Left colon (tissue), 2 donors: ENCODE measurements around the gene POLA1. TPM values are rescaled to one million over a fixed set of nuclear protein-coding genes. Genes with fewer than 3 reads are reported as not detected.
A peak's percentile ranks its signal among the peaks of the same experiment; 100 is the strongest.
"Not testable (repeated sequence)": the region's sequence is repeated elsewhere in the genome, so short reads cannot be mapped to it uniquely, and the experiment has no call there.

Experiments used
- ATAC-seq: fragments of 200-7000 bp; cut with Tn5 transposase; one replicate; pipeline ENCODE4 v1.9.1; 2020; ENCODE audit warnings: mild to moderate bottlenecking, moderate library complexity
- DNase-seq, 2 donors: peaks; one replicate each; pipeline ENCODE4 v3.0.0-alpha.2; 2020
- intact Hi-C, 2 donors: fragments of 100-400 bp; cut with DNase I in 1 of 2; cut with micrococcal nuclease in 1 of 2; formaldehyde crosslinking; loops; one replicate each; pipeline versions ENCODE4 v1.11.2 to v1.14.0; 2022; cut with DNase I, micrococcal nuclease
- long read RNA-seq: library from polyadenylated mRNA; unstranded; transcript quantifications from one replicate; pipeline ENCODE4 v2.0.0, GENCODE V29; 2021
- total RNA-seq, 2 donors: library from RNA; stranded (reverse); fragmentation: NEBNext Ultra II Directional; extraction: Animal tissue kit (Norgen Biotek cat#: 25700); gene quantifications; one replicate each; pipeline ENCODE4 v1.2.1, GENCODE V29; 2021
- donor health status: DM: no; HTN: no; CAD: no.
- donor health status: DM: yes; HTN: yes; CAD: no.

Gene POLA1
- 1 to 10 TPM; 6.4 to 7.9 TPM for total RNA-seq
- long read RNA-seq, full-length matches to known transcripts: 1 of 2 reads
- long read RNA-seq, partial matches to known transcripts: 1 of 2 reads
- long read RNA-seq, other reads (novel, unspliced or antisense): 0 of 2 reads

GRCh38 chrX:24693453-24694202, at the start of gene POLA1:
Gene POLA1 (plus strand): TSS chrX:24693918. CDS start chrX:24693962, 44 bp downstream.
- DNase-seq: peak; percentile 88 to 92
- ATAC-seq: peak; percentile 98
- intact Hi-C loops: no loop called here

- intact Hi-C loops: no loop called here
- DNase-seq (no peak), ATAC-seq (no peak)
Observed at GRCh38 chrX:24646006-24646405, 47.7 kb upstream of the POLA1 start.

DNA sequence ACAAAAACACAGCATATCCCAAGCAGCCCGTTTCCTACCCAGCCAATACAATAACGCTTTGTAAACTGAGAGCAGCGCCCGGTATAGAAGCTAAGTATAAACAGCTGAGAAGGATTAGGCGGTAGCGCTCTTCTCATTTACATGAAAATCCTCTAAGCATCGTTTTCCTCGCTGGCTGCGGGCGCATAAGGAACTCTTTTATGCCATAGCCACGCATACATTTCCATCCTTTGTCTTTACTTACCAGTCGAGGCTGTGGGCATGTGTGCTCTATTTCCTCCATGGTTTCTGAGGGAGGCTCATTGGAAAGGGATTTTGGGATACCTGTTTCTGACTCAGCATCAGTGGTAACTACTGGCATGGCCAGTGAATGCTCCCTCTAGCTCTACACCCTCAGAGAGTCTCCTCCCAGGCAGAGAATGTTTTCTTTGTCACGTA, 47.0 kb upstream of the POLA1 start:
- DNase-seq (no peak), ATAC-seq (no peak)
- intact Hi-C loops: no loop called here

DNA sequence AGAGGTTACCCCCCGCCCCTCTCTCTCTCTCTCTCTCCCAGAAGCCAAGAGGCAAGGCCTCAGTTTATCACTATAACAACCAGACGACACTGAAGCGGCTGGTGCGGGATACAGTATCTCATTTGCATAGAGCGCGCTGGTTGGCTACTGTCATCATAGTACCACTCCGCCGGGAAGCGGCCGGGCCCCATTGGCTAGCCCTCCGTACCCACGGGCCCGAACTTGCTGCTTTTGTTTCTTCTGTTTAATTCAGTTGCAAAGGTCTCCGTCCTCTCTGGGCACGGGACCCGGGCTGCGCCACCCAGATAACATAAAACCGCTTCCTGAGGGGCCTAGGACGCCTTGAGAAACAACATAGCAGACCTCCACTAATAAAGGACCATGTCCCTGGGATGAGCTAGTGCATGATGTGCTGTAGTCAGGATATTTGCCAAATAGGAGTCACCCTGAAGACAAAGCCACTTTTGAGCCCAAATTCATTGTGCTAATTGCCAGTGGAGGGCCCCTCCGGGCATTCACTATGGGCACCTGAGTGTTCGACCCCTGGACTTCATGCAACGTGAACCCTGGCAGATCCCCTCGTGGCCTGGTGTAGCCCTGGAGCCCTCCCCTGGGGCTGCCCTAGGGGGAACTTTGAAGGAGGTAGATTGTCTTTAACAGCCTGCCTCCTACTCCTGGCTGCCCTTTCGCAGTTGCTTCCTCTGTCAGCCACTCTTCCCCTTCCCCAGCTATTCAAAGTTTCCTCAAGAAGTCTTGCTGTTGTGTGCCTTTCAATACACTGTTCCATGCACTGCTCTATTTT, 46.3 kb upstream of the POLA1 start, which contains the start of gene PCYT1B:
Gene PCYT1B, minus strand, starts transcription at position 91 of the 802 bp plus-strand sequence. CDS start 242 bp downstream, outside the sequence.
- peak; percentile 79 for ATAC-seq
- intact Hi-C loops: no loop called here

DNA sequence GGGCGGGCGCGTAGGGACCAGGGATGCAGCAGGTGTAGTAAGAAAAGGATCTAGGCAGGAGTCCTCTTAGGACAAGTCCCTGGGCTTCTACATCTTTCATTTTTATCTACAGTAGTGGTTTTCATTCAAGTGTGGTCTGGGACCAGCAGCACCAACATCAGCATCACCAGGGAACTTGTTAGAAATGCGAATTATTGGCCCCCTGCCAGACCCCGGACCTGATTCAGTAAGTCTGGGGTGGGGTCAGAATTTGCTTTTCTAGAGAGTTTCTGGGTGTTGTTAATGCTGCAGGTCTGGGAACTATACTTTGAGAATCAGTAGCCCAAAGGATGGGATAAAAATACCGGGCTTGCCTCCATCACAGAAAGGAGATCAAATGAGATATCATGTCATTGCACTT, 45.2 kb upstream of the POLA1 start:
- no peak for ATAC-seq
- DNase-seq: no peak
- intact Hi-C loops: no loop called here

More for the DNA sequence above, 46.3 kb upstream of the POLA1 start, which contains the start of gene PCYT1B:
- peak; percentile 29 to 52 for DNase-seq

- ATAC-seq: no peak
- intact Hi-C loops: no loop called here
Observed at GRCh38 chrX:24651783-24652182, 41.9 kb upstream of the POLA1 start.

GRCh38 chrX:24655679-24656078, 38.0 kb upstream of the POLA1 start:
- DNase-seq, ATAC-seq, intact Hi-C loops: not testable (repeated sequence)

More at GRCh38 chrX:24651783-24652182, 41.9 kb upstream of the POLA1 start:
- DNase-seq: no peak

- DNase-seq (no peak), ATAC-seq (no peak)
- intact Hi-C loops: no loop called here
Observed at GRCh38 chrX:24657671-24658386, 35.9 kb upstream of the POLA1 start.

GRCh38 chrX:24658421-24658820, 35.3 kb upstream of the POLA1 start:
- DNase-seq (no peak), ATAC-seq (no peak)
- intact Hi-C loops: no loop called here

DNA sequence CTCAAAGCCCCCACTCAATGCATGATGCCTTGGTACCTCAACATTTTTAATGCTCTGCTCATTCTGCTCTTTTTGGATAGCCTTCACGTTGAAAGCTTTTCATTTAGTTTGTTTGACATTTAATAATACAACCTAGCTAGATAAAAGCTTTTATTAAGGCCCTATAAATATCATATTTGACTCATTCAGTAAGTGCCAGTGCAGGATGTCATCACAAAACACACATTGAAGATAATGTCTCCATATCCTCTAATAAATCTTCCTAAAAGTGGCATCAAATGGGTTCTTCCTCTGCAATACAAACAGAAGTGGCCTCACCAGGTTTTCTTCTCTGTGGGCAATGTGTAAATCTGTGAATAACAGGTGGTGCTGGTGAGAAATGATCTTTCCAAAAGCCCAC, 34.6 kb upstream of the POLA1 start:
- ATAC-seq (no peak), DNase-seq (no peak)
- intact Hi-C loops: no loop called here

DNA sequence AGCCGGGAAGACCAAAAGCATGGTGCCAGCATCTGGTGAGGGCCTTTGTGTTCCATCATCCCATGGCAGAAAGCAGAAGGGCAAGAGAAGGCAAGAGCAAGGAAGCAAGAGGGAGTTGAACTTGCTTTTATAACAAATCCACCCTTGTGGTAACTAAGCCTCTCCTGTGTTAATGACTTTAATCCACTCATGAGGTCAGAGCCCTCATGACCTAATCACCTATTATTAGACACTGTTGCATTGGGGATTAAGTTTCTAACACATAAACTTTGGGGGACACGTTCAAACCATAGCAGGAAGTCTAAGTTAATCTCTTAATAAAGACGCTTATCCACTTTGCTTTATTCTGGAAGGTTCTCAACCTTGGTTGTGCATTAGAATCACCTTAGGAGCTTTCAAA, 34.1 kb upstream of the POLA1 start:
- ATAC-seq (no peak), DNase-seq (no peak)
- intact Hi-C loops: no loop called here

DNA sequence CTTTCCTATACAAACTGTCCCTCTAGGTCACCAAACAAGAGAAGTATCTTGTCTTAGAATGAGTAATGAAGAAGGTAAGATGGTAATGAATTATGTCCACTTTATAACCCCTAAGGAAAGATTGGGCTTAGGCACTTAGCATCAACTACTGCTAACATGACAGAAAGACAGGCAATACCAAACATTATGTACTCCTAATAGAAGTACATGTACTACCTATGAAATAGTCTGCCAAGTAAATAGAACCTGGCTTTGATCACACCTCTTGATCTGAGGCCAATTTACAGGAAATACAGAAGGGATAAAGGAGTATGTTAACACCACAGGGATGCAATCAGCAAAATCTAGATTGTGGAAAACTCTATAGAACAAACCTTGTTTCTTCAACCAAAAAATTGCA, 32.4 kb upstream of the POLA1 start:
- DNase-seq: no peak
- no peak for ATAC-seq
- intact Hi-C loops: no loop called here

GRCh38 chrX:24662352-24662751, 31.4 kb upstream of the POLA1 start:
- no peak for ATAC-seq
- intact Hi-C loops: no loop called here
- DNase-seq: no peak

GRCh38 chrX:24668111-24668510, 25.6 kb upstream of the POLA1 start:
- ATAC-seq (no peak), DNase-seq (no peak)
- intact Hi-C loops: no loop called here

DNA sequence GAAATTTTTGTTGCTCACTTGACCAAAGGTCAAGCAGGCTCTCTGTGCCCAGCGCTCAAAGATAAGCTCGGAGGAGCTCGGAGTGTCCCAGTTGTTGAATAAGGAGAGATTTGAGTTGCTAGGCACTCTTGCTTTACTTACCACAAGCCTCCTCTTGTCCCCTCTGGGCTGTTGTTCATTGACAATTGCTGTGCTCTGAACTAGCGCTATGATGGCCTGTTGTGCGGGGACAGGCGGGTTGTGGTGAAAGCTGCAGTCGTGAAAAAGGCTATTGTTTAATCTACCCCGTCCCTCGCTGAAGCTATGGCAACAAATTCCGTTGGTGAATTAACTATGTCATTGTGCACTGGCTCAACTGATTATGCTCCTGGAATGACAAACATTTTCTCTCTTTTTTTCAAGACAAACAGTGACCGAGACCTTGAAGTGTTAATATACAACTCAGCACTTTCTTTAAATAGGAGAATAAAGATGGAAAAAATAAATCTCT, 21.0 kb upstream of the POLA1 start:
- intact Hi-C loops: no loop called here
- peak; percentile 48 for ATAC-seq
- no peak for DNase-seq

DNA sequence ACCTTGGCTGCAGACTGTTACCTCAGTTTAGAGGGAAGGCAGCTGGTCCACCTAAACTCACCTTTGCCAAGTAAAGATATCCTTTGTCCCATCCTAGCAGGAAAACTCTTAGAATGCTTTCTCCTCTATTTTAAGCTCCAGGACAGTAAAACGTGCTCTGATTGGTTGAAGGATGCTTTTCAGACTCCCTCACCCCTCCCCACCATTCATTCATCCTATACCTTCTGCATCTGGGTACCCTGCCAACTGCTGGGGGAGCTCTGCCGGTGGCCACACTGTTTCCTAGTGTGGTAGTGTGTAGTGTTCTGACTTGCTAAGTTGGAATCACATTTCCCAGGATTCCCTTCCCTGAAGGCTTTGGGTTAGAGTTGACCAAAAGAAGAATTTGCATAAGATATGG, 20.3 kb upstream of the POLA1 start:
- no peak for DNase-seq
- intact Hi-C loops: no loop called here

GRCh38 chrX:24676403-24677024, 17.2 kb upstream of the POLA1 start:
- ATAC-seq: peak; percentile 39
- DNase-seq: no peak
- intact Hi-C loops: no loop called here

More for the DNA sequence above, 20.3 kb upstream of the POLA1 start:
- ATAC-seq: no peak

DNA sequence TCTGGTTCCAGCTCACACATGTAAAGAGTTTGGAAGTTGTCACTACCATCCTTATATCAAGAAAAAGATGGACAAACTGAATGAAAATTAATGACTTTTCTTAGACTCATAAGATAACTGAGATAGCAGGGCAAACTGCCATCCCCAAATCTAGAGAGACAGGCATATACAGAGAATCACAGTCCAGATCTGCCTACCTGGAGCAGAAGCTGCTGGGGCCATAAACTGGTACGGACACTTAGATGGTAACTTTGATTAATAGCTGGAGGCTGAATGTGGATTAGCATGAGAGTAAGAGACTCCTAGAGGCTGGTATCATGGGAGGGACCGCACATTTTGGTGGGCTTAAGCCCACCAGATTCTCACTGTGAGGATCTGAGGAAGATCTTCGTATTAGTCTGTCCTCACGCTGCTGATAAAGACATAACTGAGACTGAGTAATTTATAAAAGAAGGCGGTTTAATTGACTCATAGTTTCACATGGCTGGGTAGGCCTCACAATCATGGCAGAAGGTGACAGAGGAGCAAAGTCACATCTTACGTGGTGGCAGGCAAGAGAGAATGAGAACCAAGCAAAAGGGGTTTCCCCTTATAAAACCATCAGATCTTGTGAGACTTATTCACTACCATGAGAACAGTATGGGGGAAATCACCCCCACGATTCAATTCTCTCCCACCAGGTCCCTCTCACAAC, 10.8 kb upstream of the POLA1 start:
- intact Hi-C loops: no loop called here
- ATAC-seq (no peak), DNase-seq (no peak)
